GM23248 (cell line): ENCODE results near the gene CAVIN3. TPM values are rescaled to one million over a fixed set of nuclear protein-coding genes. Genes with fewer than 3 reads are reported as not detected.

Experiments used
- DNase-seq: peaks from one replicate; pipeline ENCODE4 v3.0.0-alpha.2; 2015
- H2AFZ ChIP-seq: fragments of 200-600 bp; sonication (generic); 2 replicates; pipeline ENCODE4 v1.6.1; 2016; ENCODE audit warnings: antibody characterized with exemption
- H3F3A ChIP-seq: fragments of 200-600 bp; sonication (generic); 2 replicates; pipeline ENCODE4 v1.6.1; 2016; ENCODE audit warnings: mild to moderate bottlenecking, antibody characterized with exemption, mixed run types; ENCODE audit not compliant: insufficient read depth
- H3K27ac ChIP-seq: fragments of 200-600 bp; sonication (generic); 2 replicates; pipeline ENCODE4 v1.5.1; 2016; ENCODE audit warnings: mild to moderate bottlenecking
- H3K27me3 ChIP-seq: fragments of 200-600 bp; sonication (generic); replicated peaks from 2 replicates; pipeline ENCODE4 v1.6.1; 2016; ENCODE audit warnings: mild to moderate bottlenecking; ENCODE audit not compliant: insufficient read depth
- H3K36me3 ChIP-seq: fragments of 200-600 bp; sonication (generic); 2 replicates; pipeline ENCODE4 v1.6.1; 2016; ENCODE audit warnings: low read depth, mild to moderate bottlenecking
- H3K4me1 ChIP-seq: fragments of 200-600 bp; sonication (generic); 2 replicates; pipeline ENCODE4 v1.6.1; 2016; ENCODE audit warnings: mild to moderate bottlenecking; ENCODE audit not compliant: insufficient read depth
- H3K4me2 ChIP-seq: fragments of 200-600 bp; sonication (generic); one replicate; pipeline ENCODE4 v1.6.1; 2016; ENCODE audit warnings: mild to moderate bottlenecking; ENCODE audit not compliant: unreplicated experiment
- H3K4me3 ChIP-seq: fragments of 200-600 bp; sonication (generic); 2 replicates; pipeline ENCODE4 v1.5.1; 2016; ENCODE audit warnings: mild to moderate bottlenecking
- H3K79me2 ChIP-seq: fragments of 200-600 bp; sonication (generic); 2 replicates; pipeline ENCODE4 v1.6.1; 2016; ENCODE audit warnings: mild to moderate bottlenecking; ENCODE audit not compliant: insufficient read depth
- H3K9ac ChIP-seq: fragments of 200-600 bp; sonication (generic); 2 replicates; pipeline ENCODE4 v1.6.1; 2016; ENCODE audit warnings: mild to moderate bottlenecking
- H3K9me2 ChIP-seq: fragments of 200-600 bp; sonication (generic); 2 replicates; pipeline ENCODE4 v1.6.1; 2016; ENCODE audit warnings: mixed run types, mild to moderate bottlenecking, moderate library complexity; ENCODE audit not compliant: insufficient read depth
- H3K9me3 ChIP-seq: fragments of 200-600 bp; sonication (generic); one replicate; pipeline ENCODE4 v1.6.1; 2017; ENCODE audit warnings: low read depth
- H4K20me1 ChIP-seq: fragments of 200-600 bp; sonication (generic); 2 replicates; pipeline ENCODE4 v1.6.0; 2016; ENCODE audit not compliant: insufficient read depth
- EZH2 ChIP-seq: fragments of 200-600 bp; sonication (generic); IDR thresholded peaks from 2 replicates; pipeline ENCODE4 v1.6.1; 2018; ENCODE audit warnings: antibody characterized with exemption, mild to moderate bottlenecking; ENCODE audit not compliant: insufficient read depth, poor library complexity, severe bottlenecking
- EZH2phosphoT487 ChIP-seq: fragments of 200-600 bp; sonication (generic); IDR thresholded peaks from 2 replicates; pipeline ENCODE4 v1.6.1; 2018; ENCODE audit warnings: antibody characterized with exemption, moderate library complexity, mild to moderate bottlenecking, low read depth; ENCODE audit not compliant: insufficient read depth
- WGBS, 2 experiments: methylation state at CpG; one replicate each; pipeline ENCODE4 v1.1.6; 2015 to 2017; ENCODE audit warnings: low lambda C conversion rate in 2 of 2, low coverage in 1 of 2; ENCODE audit errors: missing lambda C conversion rate in 2 of 2; 5-methylcytosine and 5-hydroxymethylcytosine counted together
- in situ Hi-C: fragments of 300-500 bp; cut with MboI; formaldehyde crosslinking; loops from 2 replicates; pipeline ENCODE4 v1.15.0; 2020
- polyA plus RNA-seq: library from polyadenylated mRNA; unstranded; fragments of >200 nt; fragmentation: Nextera tagmentation; extraction: Ambion mirVana; gene quantifications from 2 replicates; pipeline ENCODE4 v1.2.1, GENCODE V29; 2016
- total RNA-seq: library from RNA; depleted of rRNA; stranded (reverse); fragments of >200 nt; shearing (Covaris generic); gene quantifications from 2 replicates; pipeline ENCODE4 v1.2.3, GENCODE V29; 2014

The CAVIN3 gene
- total and polyA plus RNA-seq, 2 experiments from 2014 or later: 290 to 456 TPM

- no peaks in the 10 kb centered on the region for H3K9me3 ChIP-seq
- no peak overlapping the region for H3K27ac ChIP-seq
- no peaks in the 10 kb centered on the region for H3K79me2 ChIP-seq
- no peak overlapping the region for H3K4me2 ChIP-seq
- H3K27me3 ChIP-seq: no peaks in the 10 kb centered on the region
- no peak overlapping the region for H2AFZ ChIP-seq
- TF ChIP-seq EZH2 (no peak), EZH2phosphoT487 (no peak)
- peaks cover 20% of the 10 kb centered on the region for H3K4me1 ChIP-seq
- H3K9ac ChIP-seq: no peak overlapping the region
- 66 to 77% methylated on average over 3 of the region's 3 CpGs for WGBS, 2 experiments
- no peak overlapping the region for H3K4me3 ChIP-seq
- no peaks in the 10 kb centered on the region for H4K20me1 ChIP-seq
- in situ Hi-C loops: no loop called here
- H3F3A ChIP-seq: peaks cover 21% of the 10 kb centered on the region
- no peaks in the 10 kb centered on the region for H3K9me2 ChIP-seq
- peak; percentile 5 for DNase-seq
- H3K36me3 ChIP-seq: no peaks in the 10 kb centered on the region
Observed at GRCh38 chr11:6360183-6360582, 39.9 kb upstream of the CAVIN3 start.

- WGBS, 2 experiments: 1 to 5% methylated on average over 9 of the region's 9 CpGs
- Histone ChIP-seq H3K27ac (peak overlapping the region; percentile 73), H3F3A (peaks cover 21% of the 10 kb centered on the region), H3K9ac (peak overlapping the region; percentile 53), H3K79me2 (no peaks in the 10 kb centered on the region), H3K4me3 (peak overlapping the region; percentile 53; the same call in 1 of the 2 replicates), H3K9me2 (no peaks in the 10 kb centered on the region), H3K36me3 (no peaks in the 10 kb centered on the region), H3K4me1 (peaks cover 20% of the 10 kb centered on the region), H3K27me3 (no peaks in the 10 kb centered on the region), H2AFZ (peak overlapping the region; percentile 83), H3K9me3 (no peaks in the 10 kb centered on the region), H3K4me2 (peak overlapping the region; percentile 55), H4K20me1 (no peaks in the 10 kb centered on the region)
- TF ChIP-seq EZH2phosphoT487 (no peak), EZH2 (no peak)
- peak; percentile 99 for DNase-seq
- in situ Hi-C loops: loop anchor here (10.0 kb wide), 1 partner anchor 112 kb away; no protein-coding TSS in a partner anchor
Observed at GRCh38 chr11:6357222-6357621, 36.9 kb upstream of the CAVIN3 start.

DNA sequence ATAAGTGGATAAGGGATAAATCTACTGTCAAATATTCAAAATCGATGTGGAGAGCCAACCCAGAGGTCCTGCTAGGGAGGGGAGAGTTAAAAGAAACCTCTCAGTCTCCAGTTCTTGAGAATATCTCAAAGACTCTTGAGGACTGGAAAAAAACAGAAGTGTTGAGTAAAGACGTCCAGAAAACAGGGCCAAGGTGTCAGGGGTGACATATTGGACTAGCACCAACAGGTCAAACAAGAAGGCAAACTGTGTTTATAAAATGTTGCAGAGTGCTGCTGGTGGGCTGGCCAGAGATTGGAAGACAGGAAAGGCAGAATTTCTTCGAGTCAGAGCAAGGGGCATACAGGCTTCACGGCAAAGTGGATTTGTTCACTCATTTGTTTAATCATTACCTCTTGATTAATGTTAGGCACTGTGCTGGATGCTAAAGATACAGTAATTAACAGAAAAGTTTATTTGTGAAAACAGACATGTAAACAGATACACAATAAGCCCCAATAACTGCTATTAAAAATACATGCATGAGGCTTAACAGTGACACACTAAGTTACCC, 36.3 kb upstream of the CAVIN3 start:
- Histone ChIP-seq H3F3A (peaks cover 21% of the 10 kb centered on the region), H3K27me3 (no peaks in the 10 kb centered on the region), H3K4me1 (peaks cover 20% of the 10 kb centered on the region), H3K79me2 (no peaks in the 10 kb centered on the region), H3K27ac (peak overlapping the region; percentile 73), H3K4me2 (peak overlapping the region; percentile 55), H3K9me3 (no peaks in the 10 kb centered on the region), H3K9ac (peak overlapping the region; percentile 44), H3K4me3 (peak overlapping the region; percentile 53; the same call in 1 of the 2 replicates), H4K20me1 (no peaks in the 10 kb centered on the region), H3K36me3 (no peaks in the 10 kb centered on the region), H3K9me2 (no peaks in the 10 kb centered on the region), H2AFZ (peak overlapping the region; percentile 83)
- TF ChIP-seq EZH2phosphoT487 (no peak), EZH2 (no peak)
- in situ Hi-C loops: loop anchor here (10.0 kb wide), 1 partner anchor 112 kb away; no protein-coding TSS in a partner anchor
- WGBS, 2 experiments: 38 to 40% methylated on average over 4 of the region's 4 CpGs
- DNase-seq: peak; percentile 3

- H3K79me2 ChIP-seq: no peaks in the 10 kb centered on the region
- WGBS, 2 experiments: 90 to 93% methylated on average over 4 of the region's 4 CpGs
- H3K36me3 ChIP-seq: no peaks in the 10 kb centered on the region
- no peak overlapping the region for H3K9ac ChIP-seq
- in situ Hi-C loops: loop anchor here (10.0 kb wide), 1 partner anchor 110 kb away; no protein-coding TSS in a partner anchor
- H4K20me1 ChIP-seq: no peaks in the 10 kb centered on the region
- no peak overlapping the region for H3K4me2 ChIP-seq
- H3K9me3 ChIP-seq: no peaks in the 10 kb centered on the region
- H3K27me3 ChIP-seq: no peaks in the 10 kb centered on the region
- no peaks in the 10 kb centered on the region for H3K9me2 ChIP-seq
- peaks cover 21% of the 10 kb centered on the region for H3F3A ChIP-seq
- H3K4me1 ChIP-seq: peaks cover 20% of the 10 kb centered on the region
- no peak overlapping the region for H3K27ac ChIP-seq
- no peak overlapping the region for H2AFZ ChIP-seq
- no peak for DNase-seq
- TF ChIP-seq EZH2phosphoT487: no peak
- no peak for TF ChIP-seq EZH2
- no peak overlapping the region for H3K4me3 ChIP-seq
Observed at GRCh38 chr11:6354651-6355485, 34.6 kb upstream of the CAVIN3 start.
